NCI-H69 (cell line): Measurements from ENCODE around the gene S100A4.

ENCODE experiments used
- DNase-seq: peaks from one replicate; lab custom pipeline; 2025; lab: John Stamatoyannopoulos, UW

S100A4 gene

DNA sequence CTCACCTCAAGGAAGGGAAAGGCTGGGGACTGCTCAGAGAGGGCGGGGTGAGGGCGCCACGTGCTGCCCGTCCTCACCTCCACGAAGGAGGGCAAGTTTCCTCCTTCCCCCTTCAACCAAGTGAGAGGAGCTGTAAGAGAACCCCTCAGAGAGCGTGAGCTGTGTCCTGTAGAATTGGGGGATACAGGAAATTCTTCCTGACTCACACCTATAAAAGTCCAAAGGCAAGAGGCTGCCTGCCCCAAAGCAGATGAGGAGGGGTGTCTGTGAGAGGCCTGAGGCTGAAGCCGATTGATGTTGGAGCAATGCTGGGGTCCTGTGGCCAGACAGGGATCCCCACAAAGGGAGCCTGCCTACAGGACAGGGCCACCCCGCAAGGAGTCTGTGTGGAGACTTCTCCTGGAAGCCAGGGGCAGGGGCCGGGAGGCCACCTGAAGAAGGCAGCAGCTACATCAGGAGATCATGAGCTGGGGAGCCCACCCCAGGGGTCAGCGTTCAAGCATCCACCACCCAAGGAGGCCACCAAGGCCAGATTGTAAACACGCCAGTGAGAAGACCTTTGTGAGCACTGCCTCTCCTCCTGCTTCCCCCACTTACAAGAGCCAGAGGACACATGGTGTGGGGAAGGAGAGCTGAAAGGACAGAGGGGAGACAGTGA, 37.6 kb downstream of the S100A4 start:
- no peak for DNase-seq

DNA sequence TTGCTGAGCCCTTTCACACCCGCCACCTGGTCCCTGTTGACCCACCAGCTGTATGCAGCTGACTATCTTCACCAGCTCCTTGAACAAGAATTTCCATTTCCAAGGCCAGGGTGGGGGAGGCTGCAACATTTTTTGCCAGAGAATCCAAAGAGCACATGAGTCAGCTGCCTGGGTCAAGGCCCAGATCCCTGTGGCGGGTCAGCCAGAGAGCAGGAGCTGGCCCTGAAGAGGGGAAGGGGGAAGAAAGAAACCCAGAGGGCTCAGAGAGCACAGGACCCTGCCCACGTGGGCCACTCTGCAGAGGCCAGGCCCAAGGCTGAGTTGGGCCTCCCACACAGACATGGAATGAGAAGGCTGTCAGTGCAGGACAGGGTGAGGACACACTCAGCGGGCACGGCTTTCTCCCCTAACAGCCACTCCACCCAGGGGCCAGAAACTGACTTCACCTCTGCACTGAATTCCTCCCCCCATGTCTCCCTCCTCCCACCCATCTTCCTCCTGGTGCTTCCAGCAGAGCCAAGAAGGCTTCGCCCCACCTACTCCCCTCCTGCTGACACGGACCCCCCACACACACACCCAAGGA, 38.7 kb downstream of the S100A4 start:
- no peak for DNase-seq

DNA sequence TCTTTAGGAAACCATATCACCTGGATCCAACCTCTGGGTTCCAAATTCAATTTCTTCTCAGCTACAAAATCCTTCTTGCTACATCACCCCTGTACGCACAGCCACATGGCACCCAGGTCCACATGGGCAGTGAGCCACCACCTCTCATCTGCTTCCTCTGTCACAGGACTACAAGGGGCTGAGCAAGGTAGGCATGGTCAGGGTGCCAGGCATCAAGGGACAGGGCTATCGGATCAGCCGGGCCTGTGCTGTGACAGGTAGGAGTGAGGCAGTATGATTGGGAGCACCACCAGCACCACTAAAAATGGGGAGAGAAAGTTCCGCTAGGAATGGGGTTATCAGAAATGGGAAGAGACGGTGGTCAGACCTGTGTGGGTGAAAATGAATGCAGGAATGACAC, 39.2 kb downstream of the S100A4 start:
- no peak for DNase-seq

DNA sequence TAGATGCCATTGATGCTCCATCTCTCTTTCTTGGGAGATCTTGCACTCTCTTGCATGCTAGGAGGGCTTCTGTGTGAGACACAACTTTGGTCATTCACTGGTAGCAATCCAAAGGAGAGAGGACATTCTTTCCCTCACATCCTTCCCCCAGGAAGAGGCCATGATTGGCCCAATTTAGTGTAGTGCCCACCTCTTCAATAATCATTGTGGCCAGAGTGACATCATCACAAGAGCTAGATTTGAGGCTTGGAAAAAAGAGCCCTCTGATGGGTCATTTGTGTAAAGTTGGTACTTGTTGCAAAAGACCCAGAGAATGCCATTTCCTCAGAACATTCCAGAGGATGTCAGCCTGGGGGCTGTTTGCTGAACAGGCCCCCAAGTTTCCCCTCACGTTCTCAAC, 40.0 kb downstream of the S100A4 start:
- DNase-seq: no peak

DNA sequence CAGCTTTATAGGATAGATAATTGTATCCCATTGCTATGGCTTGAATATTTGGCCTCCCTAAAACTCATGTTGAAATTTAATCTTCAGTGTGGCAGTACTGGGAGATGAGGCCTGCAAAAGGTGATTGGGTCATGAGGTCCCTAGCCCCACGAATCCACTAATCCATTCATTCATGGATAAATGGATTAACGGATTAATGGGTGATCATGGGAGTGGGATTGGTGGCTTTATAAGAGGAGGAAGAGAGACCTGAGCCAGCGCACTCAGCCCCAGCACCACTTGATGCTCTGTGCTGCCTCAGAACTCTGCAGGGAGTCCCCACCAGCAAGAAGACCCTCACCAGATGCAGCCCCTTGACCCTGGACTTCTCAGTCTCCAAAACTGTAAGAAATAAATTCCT, 41.8 kb downstream of the S100A4 start:
- no peak for DNase-seq

DNA sequence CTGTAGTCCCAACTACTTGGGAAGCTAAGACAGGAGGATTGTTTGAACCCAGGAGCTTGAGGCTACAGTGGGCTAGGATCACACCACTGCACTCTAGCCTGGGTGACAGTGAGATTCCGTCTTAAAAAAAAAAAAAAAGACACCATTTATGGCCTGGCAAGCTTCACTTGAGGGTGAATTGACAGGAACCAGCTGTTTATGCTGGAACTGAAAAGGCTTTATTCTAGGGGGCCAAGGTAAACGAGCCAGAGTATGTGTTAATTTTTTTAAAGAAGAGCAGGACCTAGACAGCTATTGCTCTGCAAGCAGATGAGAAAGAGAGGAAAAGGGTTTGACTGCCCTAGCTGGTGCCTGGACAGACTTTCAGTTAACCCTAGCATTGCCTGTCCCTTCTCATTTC, 46.9 kb downstream of the S100A4 start:
- DNase-seq: no peak

- DNase-seq: no peak
Observed at GRCh38 chr1:153495536-153495935, 50.1 kb downstream of the S100A4 start.

- peak; percentile 94 for DNase-seq
Observed at GRCh38 chr1:153494976-153495535, 50.5 kb downstream of the S100A4 start.
